Spleen (tissue), 13 donors: ENCODE measurements around the gene SPINT3. TPM values are rescaled to one million over a fixed set of nuclear protein-coding genes. Genes with fewer than 3 reads are reported as not detected.

Experiments
- DNase-seq: peaks from one replicate; pipeline ENCODE4 v3.0.0-alpha.2; 2020
- H3K27ac ChIP-seq, 8 donors: fragments of 200-600 bp; sonication (generic) in 7 of 8; 1 replicate in 4 of 8; 2 replicates in 4 of 8; pipeline versions ENCODE4 v1.5.0 to v1.8.0; 2016 to 2021; ENCODE audit warnings: inconsistent platforms in 4 of 8, mild to moderate bottlenecking in 4 of 8, moderate library complexity in 1 of 8
- H3K27me3 ChIP-seq, 7 donors: fragments of 200-600 bp; sonication (generic) in 6 of 7; replicated peaks in 1 of 7; 1 replicate in 4 of 7; 2 replicates in 3 of 7; pipeline versions ENCODE4 v1.5.0 to v1.8.0; 2016 to 2021; ENCODE audit warnings: inconsistent platforms in 3 of 7, mild to moderate bottlenecking in 1 of 7
- H3K36me3 ChIP-seq, 6 donors: fragments of 200-600 bp; sonication (generic) in 5 of 6; 1 replicate in 4 of 6; 2 replicates in 2 of 6; pipeline versions ENCODE4 v1.5.0 to v1.8.0; 2016 to 2021; ENCODE audit warnings: inconsistent platforms in 2 of 6
- H3K4me1 ChIP-seq, 6 donors: fragments of 200-600 bp; sonication (generic) in 5 of 6; 1 replicate in 3 of 6; 2 replicates in 3 of 6; pipeline versions ENCODE4 v1.5.0 to v1.8.0; 2016 to 2021; ENCODE audit warnings: inconsistent platforms in 3 of 6
- H3K4me3 ChIP-seq, 8 donors: fragments of 200-600 bp; sonication (generic) in 7 of 8; 1 replicate in 4 of 8; 2 replicates in 4 of 8; pipeline versions ENCODE4 v1.5.0 to v1.8.0; 2016 to 2021; ENCODE audit warnings: inconsistent platforms in 4 of 8, mild to moderate bottlenecking in 4 of 8, moderate library complexity in 2 of 8
- H3K9me3 ChIP-seq, 8 donors: fragments of 200-600 bp; sonication (generic) in 7 of 8; 1 replicate in 4 of 8; 2 replicates in 4 of 8; pipeline versions ENCODE4 v1.5.0 to v1.8.0; 2016 to 2021; ENCODE audit warnings: inconsistent platforms in 4 of 8
- POLR2A ChIP-seq, 3 donors: fragments of 450-650 bp; IDR thresholded peaks; one replicate each; pipeline ENCODE4 v1.5.1; 2017; ENCODE audit warnings: antibody characterized with exemption in 3 of 3, mild to moderate bottlenecking in 1 of 3
- POLR2AphosphoS5 ChIP-seq, 3 donors: sonication (generic); formaldehyde crosslinking; IDR thresholded peaks; one replicate each; pipeline ENCODE4 v1.5.1; 2017; ENCODE audit warnings: antibody characterized with exemption in 3 of 3
- WGBS, 5 donors: extraction: QIAGEN DNeasy Blood & Tissue Kit in 3 of 5; methylation state at CpG; one replicate each; pipeline versions ENCODE4 v1.1.5 to v1.1.7; 2013 to 2018; 5-methylcytosine and 5-hydroxymethylcytosine counted together
- intact Hi-C: fragments of 100-400 bp; cut with DNase I; formaldehyde crosslinking; loops from one replicate; pipeline ENCODE4 v1.15.0; 2023; ENCODE audit warnings: low total_unique reads
- long read RNA-seq, 2 donors: transcript quantifications; one replicate each; lab custom pipeline, GENCODE V29; 2026
- polyA plus RNA-seq, 3 donors: library from polyadenylated mRNA; stranded (reverse); fragments of 200-250 nt; gene quantifications; one replicate each; pipeline ENCODE4 v1.2.1, GENCODE V29; 2013
- total RNA-seq, 7 donors: library from RNA; depleted of rRNA in 3 of 7; stranded (reverse); fragments of >200 nt in 3 of 7; fragmentation: NEBNext Ultra II Directional in 4 of 7; extraction: Animal tissue kit (Norgen Biotek cat#: 25700) in 4 of 7; gene quantifications; one replicate each; pipeline versions ENCODE4 v1.1.0 to v1.2.1, GENCODE V29; 2016 to 2021
- TF ChIP-seq, protein P1 (sequence below), 11 experiments: fragments of 200-600 bp in 7 of 11; fragments of 450-650 bp in 4 of 11; sonication (generic) in 4 of 11; IDR thresholded peaks in 8 of 11; conservative IDR thresholded peaks in 3 of 11; 1 replicate in 7 of 11; 2 replicates in 4 of 11; pipeline versions ENCODE4 v1.4.0 to v1.8.0; 2016 to 2021; ENCODE audit warnings: antibody characterized with exemption in 11 of 11, inconsistent platforms in 4 of 11, mild to moderate bottlenecking in 1 of 11
- donor health status: healthy with polysubstance abuse.
- donor health status: DM: no; HTN: no; CAD: no; lungs with moderate emphysema.
- donor health status: DM: no; HTN: no; CAD: no.
- donor health status: Bipolar disorder and iron deficiency.
- donor health status: healthy.
- donor health status: DM: no; HTN: no; CAD: no.
- donor health status: DM: yes; HTN: yes; CAD: no.

The SPINT3 gene, protein sequence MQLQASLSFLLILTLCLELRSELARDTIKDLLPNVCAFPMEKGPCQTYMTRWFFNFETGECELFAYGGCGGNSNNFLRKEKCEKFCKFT
- total RNA-seq = not detected
- polyA plus RNA-seq = not detected
- long read RNA-seq, donor 1 = 0 reads
- long read RNA-seq, donor 2 = 0 reads

DNA sequence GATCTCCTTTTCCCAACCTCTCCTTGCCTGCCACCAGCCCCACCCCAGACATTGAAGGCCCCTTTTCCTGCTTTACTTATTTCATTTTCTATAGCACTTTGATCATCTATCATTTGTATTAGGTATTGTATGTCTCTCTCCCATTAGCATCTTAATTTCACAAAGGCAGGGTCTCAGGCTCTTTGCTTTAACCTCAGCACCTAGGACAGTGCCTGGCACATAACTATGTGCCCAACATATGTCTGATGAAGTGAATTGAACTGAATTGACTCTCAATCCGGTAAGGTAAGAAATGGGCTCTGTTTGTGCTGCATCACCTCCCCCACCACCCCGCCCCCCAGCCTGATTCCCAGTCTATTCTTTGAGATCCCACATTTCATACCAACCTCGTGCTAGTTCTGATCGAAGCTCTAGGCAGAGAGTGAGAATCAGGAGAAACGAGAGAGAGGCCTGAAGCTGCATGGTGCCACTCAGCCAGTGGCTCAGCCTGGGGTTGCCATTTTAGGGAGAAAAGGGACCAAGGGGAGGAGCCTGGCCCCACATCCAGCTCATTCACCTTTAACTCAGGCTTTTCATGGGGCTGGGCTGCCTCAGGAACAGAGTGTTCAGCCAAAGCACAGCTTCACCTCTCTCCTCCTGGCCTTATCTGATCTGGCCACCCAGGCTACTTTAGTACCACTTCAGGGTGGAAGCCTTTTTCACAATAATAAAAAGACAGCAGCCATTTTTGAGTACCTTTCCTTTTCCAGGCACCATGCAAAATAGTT is at the start of gene SPINT3:
TSS of gene SPINT3 (minus strand) at position 476 of the 767 bp plus-strand sequence. CDS start at position 462, 14 bp downstream.
- intact Hi-C loops = no loop called here
- H3K27me3 ChIP-seq = peaks cover 0 to 50% (median 0%) of the 10 kb centered on the region in 7 donors
- WGBS, 5 donors = 66 to 74% (median 70%) methylated on average over 5 of the region's 5 CpGs
- DNase-seq = no peak
- H3K36me3 ChIP-seq = no peaks in the 10 kb centered on the region
- H3K27ac ChIP-seq = no peak within 1 kb of the TSS
- H3K4me1 ChIP-seq = no peaks in the 10 kb centered on the region
- no peaks in the 10 kb centered on the region for H3K9me3 ChIP-seq
- no peak within 1 kb of the TSS for H3K4me3 ChIP-seq
- TF ChIP-seq, protein P1, sequence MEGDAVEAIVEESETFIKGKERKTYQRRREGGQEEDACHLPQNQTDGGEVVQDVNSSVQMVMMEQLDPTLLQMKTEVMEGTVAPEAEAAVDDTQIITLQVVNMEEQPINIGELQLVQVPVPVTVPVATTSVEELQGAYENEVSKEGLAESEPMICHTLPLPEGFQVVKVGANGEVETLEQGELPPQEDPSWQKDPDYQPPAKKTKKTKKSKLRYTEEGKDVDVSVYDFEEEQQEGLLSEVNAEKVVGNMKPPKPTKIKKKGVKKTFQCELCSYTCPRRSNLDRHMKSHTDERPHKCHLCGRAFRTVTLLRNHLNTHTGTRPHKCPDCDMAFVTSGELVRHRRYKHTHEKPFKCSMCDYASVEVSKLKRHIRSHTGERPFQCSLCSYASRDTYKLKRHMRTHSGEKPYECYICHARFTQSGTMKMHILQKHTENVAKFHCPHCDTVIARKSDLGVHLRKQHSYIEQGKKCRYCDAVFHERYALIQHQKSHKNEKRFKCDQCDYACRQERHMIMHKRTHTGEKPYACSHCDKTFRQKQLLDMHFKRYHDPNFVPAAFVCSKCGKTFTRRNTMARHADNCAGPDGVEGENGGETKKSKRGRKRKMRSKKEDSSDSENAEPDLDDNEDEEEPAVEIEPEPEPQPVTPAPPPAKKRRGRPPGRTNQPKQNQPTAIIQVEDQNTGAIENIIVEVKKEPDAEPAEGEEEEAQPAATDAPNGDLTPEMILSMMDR (IDR thresholded peaks at IDR 0.05 in 8 of 11, conservative IDR thresholded peaks at IDR 0.05 in 3 of 11) = no peak
- TF ChIP-seq POLR2AphosphoS5 (IDR thresholded peaks at IDR 0.05) = no peak

DNA sequence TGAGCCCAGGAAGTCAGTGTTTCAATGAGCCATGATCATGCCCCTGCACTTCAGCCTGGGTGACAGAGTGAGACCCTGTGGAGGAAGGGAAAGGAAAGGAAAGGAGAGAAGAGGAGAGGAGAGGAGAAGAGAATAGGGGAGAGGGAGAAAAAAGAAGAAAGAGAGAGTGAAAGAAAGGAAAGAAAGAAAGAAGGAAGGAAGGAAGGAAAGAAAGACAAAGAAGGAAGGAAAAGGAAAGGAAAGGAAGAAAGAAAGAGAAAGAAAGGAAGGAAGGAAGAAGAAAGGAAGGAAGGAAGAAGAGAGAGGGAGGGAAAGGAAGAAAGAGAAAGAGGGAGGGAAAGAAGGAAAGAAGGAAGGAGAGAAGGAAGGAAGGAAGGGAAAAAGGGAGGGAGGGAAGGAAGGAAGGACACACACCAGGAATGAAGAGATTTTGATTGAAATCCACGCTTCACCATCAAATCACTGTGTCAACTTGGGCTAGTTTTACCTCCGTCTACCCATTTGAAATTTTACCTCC is 49.4 kb upstream of the SPINT3 start:
- Histone ChIP-seq H3K36me3 (no peaks in the 10 kb centered on the region), H3K27me3 (peaks cover 0 to 32% (median 0%) of the 10 kb centered on the region in 7 donors), H3K4me3 (no peak overlapping the region), H3K27ac (no peak overlapping the region), H3K9me3 (peaks cover 0 to 3% (median 0%) of the 10 kb centered on the region in 8 donors), H3K4me1 (no peaks in the 10 kb centered on the region)
- 72 to 83% (median 77%) methylated on average over 2 of the region's 2 CpGs for WGBS, 5 donors
- no peak for DNase-seq
- intact Hi-C loops = no loop called here
- TF ChIP-seq POLR2AphosphoS5 (IDR thresholded peaks at IDR 0.05) (no peak), POLR2A (IDR thresholded peaks at IDR 0.05) (no peak)
- TF ChIP-seq, protein P1 (IDR thresholded peaks at IDR 0.05 in 8 of 11, conservative IDR thresholded peaks at IDR 0.05 in 3 of 11) = no peak

DNA sequence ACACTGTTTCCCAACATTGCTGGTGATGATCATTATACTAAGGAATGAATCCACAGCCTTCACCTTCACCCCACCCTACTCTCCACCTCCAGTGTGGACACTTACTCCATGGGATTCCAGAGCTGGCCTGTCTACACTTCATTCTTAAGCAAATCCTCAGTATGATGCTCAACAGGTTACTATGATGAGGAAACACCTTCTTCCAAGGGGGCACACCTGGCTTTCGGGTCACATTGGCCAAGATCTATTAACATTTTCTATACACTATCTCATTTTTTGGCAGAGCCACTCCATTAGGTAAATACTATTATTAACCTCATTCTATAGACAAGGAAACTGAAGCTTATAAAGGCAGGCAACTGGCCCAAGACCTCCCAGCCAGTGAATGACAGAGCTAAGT is 39.8 kb upstream of the SPINT3 start:
- no peak for DNase-seq
- Histone ChIP-seq H3K9me3 (peaks cover 0 to 12% (median 7%) of the 10 kb centered on the region in 8 donors), H3K27me3 (peaks cover 0 to 18% (median 0%) of the 10 kb centered on the region in 7 donors), H3K4me3 (no peak overlapping the region), H3K4me1 (no peaks in the 10 kb centered on the region), H3K27ac (no peak overlapping the region), H3K36me3 (no peaks in the 10 kb centered on the region)
- WGBS, 5 donors = 75 to 97% (median 82%) methylated on average over 1 of the region's 1 CpG
- intact Hi-C loops = no loop called here
- TF ChIP-seq, protein P1 (IDR thresholded peaks at IDR 0.05 in 8 of 11, conservative IDR thresholded peaks at IDR 0.05 in 3 of 11) = no peak

DNA sequence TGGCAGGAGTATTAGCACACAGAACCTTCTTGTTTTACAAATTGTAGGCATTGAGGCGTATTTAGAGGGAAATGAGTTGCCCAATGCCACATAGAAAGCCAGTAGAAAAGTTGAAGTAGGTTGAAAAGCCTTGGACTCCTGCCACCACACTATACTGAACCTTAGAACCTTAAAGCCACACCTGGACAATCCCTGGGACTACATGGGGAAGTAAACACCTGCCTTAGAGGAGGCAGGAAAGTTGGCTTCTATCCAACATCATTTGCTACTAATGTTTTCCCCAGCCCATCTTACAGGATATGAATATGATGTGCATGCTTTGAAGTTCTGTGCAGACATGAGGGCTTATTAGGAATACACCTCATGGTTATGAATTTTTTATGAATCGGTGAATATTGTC is 37.0 kb upstream of the SPINT3 start:
- no peaks in the 10 kb centered on the region for H3K36me3 ChIP-seq
- DNase-seq = no peak
- H3K27me3 ChIP-seq = peaks cover 0 to 17% (median 0%) of the 10 kb centered on the region in 7 donors
- TF ChIP-seq, protein P1 (IDR thresholded peaks at IDR 0.05 in 8 of 11, conservative IDR thresholded peaks at IDR 0.05 in 3 of 11) = no peak
- TF ChIP-seq POLR2A (IDR thresholded peaks at IDR 0.05) (no peak), POLR2AphosphoS5 (IDR thresholded peaks at IDR 0.05) (no peak)
- intact Hi-C loops = no loop called here
- H3K9me3 ChIP-seq = peaks cover 0 to 12% (median 7%) of the 10 kb centered on the region in 8 donors
- H3K27ac ChIP-seq = no peak overlapping the region
- no peak overlapping the region for H3K4me3 ChIP-seq
- H3K4me1 ChIP-seq = no peaks in the 10 kb centered on the region
- WGBS, 5 donors = 72 to 80% (median 78%) methylated on average over 2 of the region's 2 CpGs
